GM19395 (cell line): Measurements from ENCODE around the gene ACAP3.

Experiments
- ATAC-seq: cut with Tn5 transposase; IDR thresholded peaks from one replicate; pipeline ENCODE4 v1.9.1; 2021; ENCODE audit warnings: mild to moderate bottlenecking, moderate library complexity; ENCODE audit not compliant: unreplicated experiment

ACAP3 gene

GRCh38 chr1:1345860-1346500, 38.2 kb upstream of the ACAP3 start:
- no peak for ATAC-seq

- ATAC-seq = no peak
Observed at GRCh38 chr1:1345384-1345783, 37.7 kb upstream of the ACAP3 start.

- no peak for ATAC-seq
Observed at GRCh38 chr1:1344655-1345361, 37.1 kb upstream of the ACAP3 start.

DNA sequence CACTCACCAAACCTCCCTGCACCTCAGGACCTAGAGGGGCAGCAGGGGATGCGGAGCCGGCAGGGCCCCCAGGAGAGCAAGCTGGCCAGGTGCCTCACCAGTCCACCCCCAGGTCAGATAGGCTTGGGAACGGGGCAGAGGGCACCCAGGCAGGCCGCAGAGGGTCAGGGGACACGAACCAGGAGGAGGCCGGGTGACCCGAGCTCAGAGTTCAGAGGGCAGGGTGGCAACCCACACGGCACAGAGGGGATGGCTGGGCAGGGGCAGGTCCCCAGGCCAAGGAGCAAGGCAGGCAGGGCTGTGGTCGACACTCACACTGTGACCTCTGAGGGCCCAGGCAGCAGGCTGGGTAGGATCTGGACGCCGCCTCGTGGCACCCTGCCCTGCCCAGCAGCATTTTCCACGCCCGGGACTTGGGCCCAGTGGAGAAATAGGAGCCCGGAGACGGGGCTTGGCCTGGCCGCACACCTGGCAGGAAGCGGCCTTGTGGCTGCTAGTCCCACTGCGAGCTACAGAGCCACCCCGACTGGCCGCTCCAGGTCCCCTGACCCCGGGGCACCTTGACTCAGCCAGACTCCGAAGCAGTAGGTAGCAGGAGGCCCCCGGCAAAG, 36.2 kb upstream of the ACAP3 start:
- no peak for ATAC-seq

- ATAC-seq = no peak
Observed at GRCh38 chr1:1342584-1343115, 34.9 kb upstream of the ACAP3 start.

- no peak for ATAC-seq
Observed at GRCh38 chr1:1342061-1342562, 34.4 kb upstream of the ACAP3 start.

DNA sequence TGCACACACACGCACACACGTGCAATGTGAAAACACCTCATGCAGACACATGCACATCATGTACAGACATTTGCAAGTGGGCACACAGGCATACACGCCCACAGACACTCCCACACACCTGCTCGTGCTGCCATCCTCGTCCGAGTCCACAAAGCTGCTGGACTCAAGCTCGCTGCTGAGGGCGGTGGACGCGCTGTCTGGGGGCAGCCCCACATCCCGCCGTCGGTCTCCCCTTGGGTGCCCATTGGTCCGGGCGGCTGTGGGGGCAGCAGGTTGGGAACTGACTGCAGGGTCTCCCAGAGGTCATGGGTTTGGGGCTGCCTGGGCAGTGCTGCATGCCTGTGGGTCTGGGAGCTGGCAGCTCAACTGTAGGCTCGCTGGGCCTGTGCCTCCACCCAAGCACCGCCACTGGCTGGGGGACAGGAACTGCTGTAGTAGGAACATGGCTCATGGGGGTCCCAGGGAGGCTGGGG, 33.9 kb upstream of the ACAP3 start:
- no peak for ATAC-seq

DNA sequence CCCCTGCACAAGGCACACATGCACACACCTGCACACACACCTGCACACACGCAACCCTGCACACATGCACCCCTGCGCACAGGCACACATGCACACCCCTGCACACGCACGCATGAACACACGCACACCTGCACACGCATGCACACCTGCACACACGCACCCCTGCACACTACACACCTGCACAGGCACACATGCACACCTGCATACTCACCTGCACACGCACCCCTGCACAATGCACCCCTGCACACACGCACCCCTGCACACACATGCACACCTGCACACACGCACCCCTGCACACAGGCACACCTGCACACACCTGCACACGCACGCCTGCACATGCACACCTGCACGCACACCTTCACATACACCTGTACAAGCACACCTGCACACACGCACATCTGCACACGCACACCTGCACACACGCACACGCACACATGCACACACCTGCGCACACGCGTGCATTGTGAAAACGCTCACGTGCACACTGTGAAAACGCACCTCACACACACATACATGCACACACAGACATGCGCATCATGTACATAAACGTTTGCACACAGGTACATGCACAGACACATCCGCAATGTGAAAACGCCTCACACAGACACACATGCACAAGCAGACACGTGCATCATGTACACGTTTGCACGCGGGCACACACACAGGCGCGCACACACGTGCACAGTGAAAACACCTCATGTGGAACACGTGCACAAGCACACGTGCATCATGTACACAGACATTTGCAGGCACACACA, 33.2 kb upstream of the ACAP3 start:
- no peak for ATAC-seq

DNA sequence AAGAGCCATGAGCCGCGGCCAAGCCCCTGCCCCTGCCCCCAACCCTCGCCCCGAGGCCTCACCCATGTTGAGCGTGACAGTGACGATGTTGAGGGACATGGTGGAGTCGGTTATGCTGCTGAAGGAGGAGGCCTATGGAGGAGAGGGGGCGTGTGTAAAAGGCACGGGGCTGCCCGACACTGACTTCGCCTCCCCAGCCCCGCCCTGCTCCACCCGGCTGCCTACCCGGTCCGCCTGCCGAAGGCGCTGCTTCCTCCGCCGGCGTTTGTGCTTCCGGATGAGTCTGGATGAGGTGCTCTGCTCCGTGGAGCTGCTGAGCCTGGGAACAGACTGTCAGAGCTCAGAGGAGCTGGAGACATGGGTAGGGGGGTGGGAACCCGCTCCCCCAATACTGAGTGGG, 32.5 kb upstream of the ACAP3 start:
- no peak for ATAC-seq

DNA sequence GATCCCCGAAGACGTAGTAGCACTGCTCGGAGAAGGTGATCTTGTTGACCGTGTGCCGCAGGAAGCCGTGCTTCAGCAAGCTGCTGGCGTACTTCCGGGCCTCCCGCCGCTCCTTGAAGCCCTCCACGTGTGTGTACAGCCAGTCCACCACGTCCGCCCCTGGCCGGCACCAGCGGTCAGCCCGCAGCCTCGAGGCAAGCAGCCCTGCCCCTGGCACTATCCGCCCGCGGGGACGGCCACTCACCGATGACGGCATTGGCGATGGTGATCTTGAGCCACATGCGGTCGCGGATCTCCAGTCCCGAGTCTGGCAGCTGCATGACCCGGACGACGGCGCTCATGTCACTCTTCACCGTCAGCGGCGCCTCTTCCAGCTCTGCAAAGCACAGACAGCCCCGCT, 30.5 kb upstream of the ACAP3 start:
- no peak for ATAC-seq

DNA sequence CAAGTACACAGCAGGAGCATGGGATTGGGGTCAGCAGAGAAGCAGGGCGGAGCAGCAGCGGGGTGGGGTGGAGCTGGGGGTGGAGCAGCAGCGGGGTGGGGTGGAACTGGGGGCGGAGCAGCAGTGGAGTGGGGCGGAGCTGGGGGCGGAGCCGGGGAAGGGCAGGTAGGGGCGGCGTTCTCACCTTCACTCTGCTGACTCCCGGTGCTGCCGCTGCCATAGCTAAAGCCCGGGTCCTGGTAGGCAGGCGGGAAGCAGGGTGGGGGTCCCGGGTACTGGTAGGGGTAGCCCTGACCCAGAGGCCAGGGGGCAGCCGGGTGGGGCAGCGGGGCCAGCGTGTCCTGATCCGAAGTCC, 30.0 kb upstream of the ACAP3 start:
- ATAC-seq = no peak

- ATAC-seq = no peak
Observed at GRCh38 chr1:1336931-1337792, 29.4 kb upstream of the ACAP3 start.

GRCh38 chr1:1336446-1336845, 28.7 kb upstream of the ACAP3 start:
- ATAC-seq = no peak

- ATAC-seq = no peak
Observed at GRCh38 chr1:1335792-1336248, 28.1 kb upstream of the ACAP3 start.

DNA sequence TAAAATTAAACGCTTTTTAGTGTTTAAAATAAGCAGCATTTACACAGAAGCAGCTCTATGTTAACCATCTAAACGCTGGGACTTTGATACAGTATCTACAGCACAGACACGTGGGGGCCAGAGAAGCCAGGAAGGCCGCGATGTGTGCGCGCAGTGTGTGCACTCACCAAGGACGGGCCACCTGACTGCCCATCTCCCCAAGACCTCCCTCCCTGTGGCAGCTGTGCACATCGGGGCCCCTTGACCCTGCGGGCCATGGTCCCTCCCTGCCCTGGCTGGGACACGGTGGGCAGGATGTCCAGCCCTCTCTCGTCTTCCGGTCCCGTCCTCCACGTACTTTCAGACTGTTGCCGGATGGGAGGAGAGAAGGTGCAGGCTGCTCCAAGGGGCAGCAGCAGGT, 27.6 kb upstream of the ACAP3 start:
- no peak for ATAC-seq

DNA sequence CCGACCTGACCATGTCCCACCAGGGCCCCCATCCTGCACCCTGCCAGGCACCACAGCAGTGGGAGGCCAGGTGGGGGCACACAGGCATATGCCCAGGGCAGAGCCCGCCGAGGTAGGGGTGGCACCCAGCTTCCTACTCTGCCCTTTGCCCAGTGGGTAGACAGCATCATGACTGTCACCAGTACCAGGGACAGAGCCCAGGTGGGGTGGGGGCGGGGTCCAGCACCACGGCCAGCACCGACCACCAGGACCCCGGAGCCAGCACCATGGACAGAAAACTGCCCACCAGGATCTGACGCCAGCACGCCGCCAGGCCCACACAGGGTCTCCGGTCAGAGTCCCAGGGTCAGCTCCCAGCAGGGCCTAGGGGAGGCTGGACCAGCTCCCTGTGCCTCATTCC, 27.1 kb upstream of the ACAP3 start:
- ATAC-seq = no peak

GRCh38 chr1:1333551-1334241, 26.0 kb upstream of the ACAP3 start:
- ATAC-seq = no peak

DNA sequence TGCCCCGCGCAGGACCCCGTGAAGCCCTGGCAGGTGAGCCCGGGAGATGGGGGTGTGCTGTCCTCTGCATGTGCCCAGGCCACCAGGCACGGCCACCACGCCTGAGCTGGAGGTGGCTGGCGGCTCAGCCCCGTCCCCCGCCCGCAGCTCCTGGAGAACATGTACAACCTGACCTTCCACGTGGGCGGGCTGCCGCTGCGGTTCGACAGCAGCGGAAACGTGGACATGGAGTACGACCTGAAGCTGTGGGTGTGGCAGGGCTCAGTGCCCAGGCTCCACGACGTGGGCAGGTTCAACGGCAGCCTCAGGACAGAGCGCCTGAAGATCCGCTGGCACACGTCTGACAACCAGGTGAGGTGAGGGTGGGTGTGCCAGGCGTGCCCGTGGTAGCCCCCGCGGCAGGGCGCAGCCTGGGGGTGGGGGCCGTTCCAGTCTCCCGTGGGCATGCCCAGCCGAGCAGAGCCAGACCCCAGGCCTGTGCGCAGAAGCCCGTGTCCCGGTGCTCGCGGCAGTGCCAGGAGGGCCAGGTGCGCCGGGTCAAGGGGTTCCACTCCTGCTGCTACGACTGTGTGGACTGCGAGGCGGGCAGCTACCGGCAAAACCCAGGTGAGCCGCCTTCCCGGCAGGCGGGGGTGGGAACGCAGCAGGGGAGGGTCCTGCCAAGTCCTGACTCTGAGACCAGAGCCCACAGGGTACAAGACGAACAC, 25.2 kb upstream of the ACAP3 start:
- no peak for ATAC-seq
